ENCODE measurements around the gene TRABD2B.

Gene TRABD2B

DNA sequence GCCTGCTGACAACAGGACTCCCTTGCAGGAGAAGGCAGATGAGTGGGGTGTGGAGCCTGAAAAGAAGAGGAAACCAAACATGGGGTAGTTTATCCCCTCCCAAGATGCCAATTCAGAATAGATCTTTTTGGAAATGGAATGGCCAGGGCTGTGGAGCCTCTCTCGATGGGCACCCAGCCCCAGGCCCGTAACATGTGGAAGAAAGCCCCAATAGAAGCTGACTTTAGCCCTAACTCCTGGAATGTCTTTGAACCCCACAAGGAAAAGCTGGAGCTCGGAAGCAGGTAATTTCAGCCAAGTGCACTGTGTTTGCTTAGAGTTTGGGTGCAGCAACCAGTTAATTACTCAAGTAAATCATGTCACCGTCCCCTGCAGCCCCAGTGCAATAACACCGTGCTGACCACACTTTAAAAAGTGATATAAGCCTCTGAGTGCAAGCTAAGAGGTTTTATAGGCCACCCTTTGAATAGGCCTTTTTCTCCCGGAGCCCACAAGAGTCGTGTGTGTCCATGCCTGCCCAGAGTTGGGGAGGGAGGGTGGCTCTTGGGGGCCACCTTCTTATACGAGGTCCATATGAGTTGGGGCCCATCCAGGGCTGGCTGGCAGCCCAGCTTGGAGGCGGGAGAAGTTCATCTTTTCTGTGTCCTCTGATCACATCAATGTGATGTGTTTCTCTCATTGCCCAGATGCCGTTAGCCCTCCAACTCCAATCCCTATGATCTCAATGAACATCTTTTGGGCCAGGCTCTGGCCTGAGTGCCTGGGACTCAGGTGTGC, 153.2 kb downstream of the TRABD2B start:
- DNase-seq: no peak

GRCh38 chr1:47843059-47843458, 154.1 kb downstream of the TRABD2B start:
- no peak for DNase-seq

- DNase-seq: no peak
Measured at GRCh38 chr1:47842228-47842919, 154.8 kb downstream of the TRABD2B start.

GRCh38 chr1:47841356-47841755, 155.8 kb downstream of the TRABD2B start:
- DNase-seq: no peak

- DNase-seq: no peak
Measured at GRCh38 chr1:47840393-47841190, 156.6 kb downstream of the TRABD2B start.

GRCh38 chr1:47839433-47839760, 157.8 kb downstream of the TRABD2B start:
- DNase-seq: no peak

DNA sequence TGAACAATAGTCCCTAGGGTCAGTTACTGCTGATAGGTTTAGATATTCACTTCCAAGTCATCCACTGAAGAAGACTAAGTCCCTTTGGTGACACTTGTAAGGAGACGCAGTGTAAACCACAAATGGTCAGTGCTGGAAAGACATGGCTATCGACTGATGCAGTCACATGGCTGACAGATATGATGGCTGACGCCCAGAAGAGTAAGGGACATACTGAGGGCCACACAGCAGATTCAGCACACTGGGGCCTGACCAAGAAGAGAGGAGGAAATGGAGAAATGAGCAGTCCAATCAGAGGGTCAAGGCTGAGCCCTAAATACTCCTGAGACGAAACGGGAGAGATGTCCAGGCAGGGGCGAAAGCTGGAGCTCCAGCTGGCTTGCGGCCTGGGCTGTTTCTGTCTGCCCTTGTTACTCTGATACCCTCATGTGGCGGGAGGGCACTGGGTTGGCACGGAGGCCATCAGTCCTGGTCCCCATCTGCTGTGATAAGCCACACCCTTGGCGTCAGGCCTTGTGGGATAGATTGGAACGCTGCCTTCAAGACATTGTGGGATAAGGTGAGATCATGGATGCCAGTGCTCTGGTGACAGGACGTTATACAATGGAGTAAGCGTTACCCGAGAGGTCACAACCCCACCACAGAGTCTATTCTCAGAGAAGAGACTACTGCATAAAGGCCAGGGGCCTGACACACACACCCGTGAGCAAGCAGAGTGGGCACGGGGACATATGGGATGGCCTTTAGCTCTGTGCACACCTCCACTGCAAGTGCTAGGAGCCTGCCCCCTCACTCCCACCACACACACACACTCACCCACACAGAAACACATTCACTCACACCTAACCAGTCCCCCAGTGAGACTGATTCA, 158.4 kb downstream of the TRABD2B start:
- no peak for DNase-seq

DNA sequence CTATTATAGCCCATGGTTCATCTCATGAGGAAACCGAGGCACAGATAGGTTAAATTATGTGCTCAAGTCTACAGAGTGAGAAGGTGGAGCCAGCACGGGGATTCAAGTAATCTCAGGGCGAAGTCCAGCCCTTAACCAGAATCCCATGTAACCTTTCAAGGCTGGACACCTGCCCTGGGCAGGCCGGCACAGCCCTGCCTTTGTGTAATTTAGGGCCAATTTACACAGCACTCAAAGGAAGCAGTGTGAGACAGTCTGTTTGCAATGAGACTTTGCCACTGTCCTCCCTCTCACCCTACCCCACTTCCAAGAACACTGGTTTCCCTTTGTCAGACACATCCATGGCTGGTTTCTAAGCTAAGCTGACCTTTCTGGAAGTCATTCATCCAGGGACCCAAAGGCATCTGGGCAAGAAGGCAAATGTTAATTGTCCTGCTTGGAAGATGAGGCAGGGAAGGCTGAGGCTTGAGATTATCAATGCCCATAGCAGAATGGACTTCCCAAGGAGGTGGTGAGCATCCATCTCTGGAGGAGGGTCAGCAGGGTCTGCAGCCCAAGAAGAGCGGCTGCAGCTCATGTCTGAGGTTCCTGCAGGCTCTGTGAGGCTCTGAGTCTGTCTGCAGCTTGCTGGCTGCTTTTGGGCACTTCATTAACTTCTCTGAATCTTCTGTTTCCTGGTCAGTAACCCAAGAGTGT, 159.2 kb downstream of the TRABD2B start:
- DNase-seq: no peak

GRCh38 chr1:47837056-47837830, 159.9 kb downstream of the TRABD2B start:
- no peak for DNase-seq

- no peak for DNase-seq
Measured at GRCh38 chr1:47835409-47835808, 161.8 kb downstream of the TRABD2B start.

- no peak for DNase-seq
Measured at GRCh38 chr1:47834326-47834725, 162.9 kb downstream of the TRABD2B start.

DNA sequence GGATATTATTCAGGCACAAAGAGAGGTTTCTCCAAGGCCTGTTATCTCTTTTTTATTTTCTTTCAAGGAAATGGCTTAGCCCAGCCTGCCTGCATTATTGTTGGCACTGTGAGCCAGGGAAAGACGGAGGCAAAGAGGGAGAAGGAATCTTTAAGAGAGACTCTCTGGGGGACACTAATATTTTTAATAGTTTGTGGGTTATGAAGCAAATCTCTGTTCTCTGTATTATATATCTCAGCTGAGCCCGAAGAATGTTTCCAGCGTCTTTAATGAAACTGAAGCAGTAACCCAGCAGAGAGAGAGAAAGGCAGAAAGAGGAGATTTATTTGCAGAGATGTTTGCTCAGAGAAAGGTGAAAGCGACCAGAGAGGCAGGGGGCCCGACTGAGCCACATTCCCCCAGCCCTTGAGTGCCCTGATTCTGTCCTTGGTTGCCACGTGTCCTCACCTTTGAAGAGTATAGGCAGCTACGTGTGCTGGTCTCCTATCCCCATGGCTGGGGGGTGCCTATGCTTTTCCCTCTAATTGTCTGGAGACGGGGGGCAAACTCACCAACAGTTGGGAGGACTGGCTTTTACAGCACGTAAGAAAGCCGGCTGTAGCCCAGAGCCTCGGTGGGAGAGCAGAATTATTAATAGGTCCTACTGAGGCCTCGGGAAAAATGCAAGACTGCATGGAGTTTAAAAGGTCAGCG, 166.4 kb downstream of the TRABD2B start:
- no peak for DNase-seq

DNA sequence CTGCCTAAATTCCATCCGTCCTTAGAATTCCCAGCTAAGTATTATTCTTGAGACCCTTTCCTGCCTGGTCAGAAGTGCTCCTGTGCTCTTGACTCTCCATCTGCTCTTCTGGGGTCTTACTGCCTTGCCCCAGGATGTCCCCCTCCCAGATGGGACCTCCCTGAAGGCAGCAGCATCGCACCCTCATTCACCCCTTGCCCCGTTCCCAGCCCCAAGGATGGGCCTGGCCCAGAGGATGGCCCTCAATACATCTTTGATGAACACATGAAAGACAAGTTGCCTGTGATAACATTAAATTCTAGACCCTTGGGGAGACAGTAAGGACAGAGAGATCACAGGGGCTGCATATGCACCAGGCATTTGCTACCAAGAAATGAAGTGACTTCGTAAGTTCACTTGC, 167.2 kb downstream of the TRABD2B start:
- DNase-seq: no peak

- DNase-seq: no peak
Measured at GRCh38 chr1:47828978-47829377, 168.2 kb downstream of the TRABD2B start.

DNA sequence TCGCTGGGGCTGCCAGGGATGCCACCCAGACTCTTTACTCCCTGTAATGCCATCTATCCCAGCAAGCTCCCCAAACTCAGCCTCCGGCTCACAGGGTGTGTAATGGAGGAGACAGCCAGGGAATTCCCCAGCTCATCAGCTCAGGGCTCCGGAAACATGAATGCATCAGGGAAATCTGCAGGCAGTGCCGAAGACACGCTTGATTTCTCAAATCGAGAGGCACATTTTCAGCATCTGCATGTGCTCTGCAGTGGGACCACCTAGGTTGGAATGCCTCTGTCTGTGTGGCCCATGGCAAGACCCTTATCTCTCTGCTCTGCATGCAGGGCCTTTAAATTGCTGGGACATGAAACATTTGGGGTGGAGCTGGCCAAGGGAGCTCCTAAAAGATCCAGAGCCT, 170.1 kb downstream of the TRABD2B start:
- DNase-seq: no peak

DNA sequence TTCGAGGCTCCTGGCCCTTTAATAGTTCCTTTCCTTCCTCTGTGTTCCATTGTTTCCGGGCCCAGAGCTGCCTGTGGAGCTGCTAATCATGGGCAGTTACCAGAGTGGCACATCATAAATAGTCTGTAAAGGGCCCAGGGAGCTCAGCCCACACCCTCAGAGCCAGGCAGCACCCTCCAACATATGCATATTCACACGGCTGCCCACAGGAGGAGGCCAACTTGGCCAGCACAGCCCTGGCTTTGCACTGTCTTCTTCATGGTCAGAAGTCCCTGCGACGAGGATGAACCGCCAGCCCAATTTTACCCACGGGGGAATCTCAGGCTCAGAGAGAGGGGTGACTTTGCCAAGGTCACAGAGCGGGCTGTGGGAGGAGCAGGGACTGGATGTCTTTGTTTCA, 172.5 kb downstream of the TRABD2B start:
- DNase-seq: no peak

- no peak for DNase-seq
Measured at GRCh38 chr1:47824297-47824696, 172.9 kb downstream of the TRABD2B start.

GRCh38 chr1:47823040-47823808, 174.0 kb downstream of the TRABD2B start:
- DNase-seq: no peak

DNA sequence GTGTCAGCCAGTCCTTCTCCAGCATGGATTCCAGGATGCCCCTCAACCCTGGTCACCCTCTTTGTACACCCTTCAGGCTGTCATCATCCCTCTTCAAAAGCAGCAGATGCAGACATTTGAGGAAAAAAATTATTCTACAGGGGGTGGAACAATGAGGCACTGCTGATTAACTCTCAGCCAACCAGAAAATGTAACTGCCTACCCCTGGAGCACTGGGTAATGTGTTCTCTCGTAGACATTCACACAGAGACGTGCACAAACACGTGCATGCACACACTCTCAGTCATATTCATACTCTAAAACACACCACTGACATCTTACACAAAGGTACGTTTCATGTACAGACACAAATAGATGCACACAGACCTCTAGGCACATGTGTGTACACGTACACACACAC, 175.4 kb downstream of the TRABD2B start:
- DNase-seq: no peak

GRCh38 chr1:47819574-47819888, 177.7 kb downstream of the TRABD2B start:
- no peak for DNase-seq
